ENCODE results near the gene AP5B1.

AP5B1 gene

DNA sequence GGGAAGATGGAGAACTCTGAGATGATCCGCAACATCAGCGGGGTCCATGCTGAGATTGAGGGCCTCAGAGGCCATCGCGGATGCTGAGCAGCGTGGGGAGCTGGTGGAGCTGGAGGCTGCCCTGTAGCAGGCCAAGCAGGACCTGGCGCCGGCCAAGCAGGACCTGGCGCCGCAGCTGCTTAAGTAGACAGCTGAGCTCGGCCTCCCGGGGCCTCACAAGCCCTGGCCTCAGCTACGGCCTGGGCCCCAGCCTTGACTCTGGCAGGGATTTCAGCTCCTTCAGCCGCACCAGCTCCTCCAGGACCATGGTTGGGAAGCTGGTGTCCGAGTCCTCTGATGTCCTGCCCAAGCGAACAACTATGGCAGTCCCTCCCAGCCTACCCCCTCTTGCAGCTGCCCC is 52.9 kb downstream of the AP5B1 start:
- H3K23ac ChIP-seq (ENCODE audit: low read depth, low read length, poor library complexity) = peak overlapping the region; percentile 39
- no CpG with 5 or more reads among the region's 15 CpGs for WGBS, 2 donors (ENCODE audit: extremely low coverage in 2 of 2, insufficient read length in 2 of 2, insufficient replicate concordance in 1 of 2)
- no peak overlapping the region for H2BK12ac ChIP-seq (ENCODE audit: low read length)
- H3K18ac ChIP-seq (ENCODE audit: low read length) = peak overlapping the region; percentile 11
- H4K8ac ChIP-seq (ENCODE audit: low read depth, low read length) = no peak overlapping the region
- H2BK120ac ChIP-seq (ENCODE audit: low read depth, low read length) = no peak overlapping the region
- H3K9me3 ChIP-seq (replicated peaks in 1 of 2; ENCODE audit: control insufficient read depth in 2 of 2, insufficient read depth in 1 of 2, low read depth in 1 of 2, low read length in 2 of 2) = peaks cover 0 to 5% of the 10 kb centered on the region in 2 donors
- no peak overlapping the region for H2BK15ac ChIP-seq (ENCODE audit: low read length)
- no peak overlapping the region for H2BK5ac ChIP-seq (ENCODE audit: low read length)
- no peak overlapping the region for H3K9ac ChIP-seq (ENCODE audit: low read depth, low read length, poor library complexity)
- H3K4ac ChIP-seq (ENCODE audit: low read length) = no peak overlapping the region
- peak overlapping the region; percentile 31 for H2AK5ac ChIP-seq (ENCODE audit: low read depth, low read length)
- peaks cover 0 to 10% (median 0%) of the 10 kb centered on the region in 3 experiments for H3K27me3 ChIP-seq (ENCODE audit: control insufficient read depth in 3 of 3, insufficient read depth in 3 of 3, low read depth in 1 of 3, low read length in 3 of 3)
- no peak overlapping the region for H3K14ac ChIP-seq (ENCODE audit: low read length)
- H3K4me3 ChIP-seq (ENCODE audit: low read length in 2 of 2) = no peak overlapping the region
- no peaks in the 10 kb centered on the region for H3K4me1 ChIP-seq (ENCODE audit: control insufficient read depth in 2 of 2, insufficient read depth in 1 of 2, low read depth in 1 of 2, low read length in 2 of 2)
- H3K36me3 ChIP-seq (replicated peaks in 1 of 2; ENCODE audit: control insufficient read depth in 2 of 2, insufficient read depth in 2 of 2, low read length in 2 of 2) = no peaks in the 10 kb centered on the region
- no peak for DNase-seq (ENCODE audit: low spot score)
- no peak overlapping the region for H3K4me2 ChIP-seq (ENCODE audit: insufficient read depth, low read length, poor library complexity, severe bottlenecking)
- no peak overlapping the region for H4K91ac ChIP-seq (ENCODE audit: low read depth, low read length, poor library complexity)
- H3K27ac ChIP-seq (replicated peaks; ENCODE audit: low read length) = no peak overlapping the region
- H2AFZ ChIP-seq (ENCODE audit: low read length) = peak overlapping the region; percentile 35
- H3K79me1 ChIP-seq (ENCODE audit: low read depth, low read length) = no peaks in the 10 kb centered on the region

DNA sequence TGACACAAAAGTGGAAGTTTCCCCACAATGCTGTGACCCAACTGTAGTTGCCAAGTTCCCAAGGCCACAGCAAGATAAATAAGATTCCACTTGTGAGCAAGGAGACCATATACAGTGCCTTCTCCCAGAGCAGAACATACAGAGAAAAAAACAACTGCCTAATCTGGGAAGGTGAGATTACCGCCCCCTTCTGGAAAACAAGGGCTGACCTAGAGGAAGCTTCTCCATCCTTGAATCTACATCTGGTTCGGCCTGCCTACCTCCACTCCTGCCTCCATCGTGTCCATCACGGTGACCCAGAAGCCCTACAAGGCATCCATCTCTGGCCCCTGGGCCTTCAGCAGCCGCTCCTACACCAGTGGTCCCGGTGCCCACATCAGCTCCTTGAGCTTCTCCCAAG is 54.1 kb downstream of the AP5B1 start:
- Histone ChIP-seq H3K27ac (replicated peaks; ENCODE audit: low read length) (no peak overlapping the region), H2BK15ac (ENCODE audit: low read length) (no peak overlapping the region), H2BK120ac (ENCODE audit: low read depth, low read length) (no peak overlapping the region), H3K4me1 (ENCODE audit: control insufficient read depth in 2 of 2, insufficient read depth in 1 of 2, low read depth in 1 of 2, low read length in 2 of 2) (no peaks in the 10 kb centered on the region), H4K91ac (ENCODE audit: low read depth, low read length, poor library complexity) (no peak overlapping the region), H2BK12ac (ENCODE audit: low read length) (no peak overlapping the region), H3K79me1 (ENCODE audit: low read depth, low read length) (no peaks in the 10 kb centered on the region), H3K4ac (ENCODE audit: low read length) (no peak overlapping the region), H3K4me2 (ENCODE audit: insufficient read depth, low read length, poor library complexity, severe bottlenecking) (no peak overlapping the region), H3K4me3 (ENCODE audit: low read length in 2 of 2) (no peak overlapping the region), H4K8ac (ENCODE audit: low read depth, low read length) (no peak overlapping the region), H3K23ac (ENCODE audit: low read depth, low read length, poor library complexity) (peak overlapping the region; percentile 39), H3K36me3 (replicated peaks in 1 of 2; ENCODE audit: control insufficient read depth in 2 of 2, insufficient read depth in 2 of 2, low read length in 2 of 2) (no peaks in the 10 kb centered on the region), H2AFZ (ENCODE audit: low read length) (no peak overlapping the region), H3K9me3 (replicated peaks in 1 of 2; ENCODE audit: control insufficient read depth in 2 of 2, insufficient read depth in 1 of 2, low read depth in 1 of 2, low read length in 2 of 2) (peaks cover 0 to 4% of the 10 kb centered on the region in 2 donors), H3K18ac (ENCODE audit: low read length) (no peak overlapping the region), H2BK5ac (ENCODE audit: low read length) (no peak overlapping the region), H2AK5ac (ENCODE audit: low read depth, low read length) (no peak overlapping the region), H3K14ac (ENCODE audit: low read length) (no peak overlapping the region), H3K27me3 (ENCODE audit: control insufficient read depth in 3 of 3, insufficient read depth in 3 of 3, low read depth in 1 of 3, low read length in 3 of 3) (peaks cover 0 to 10% (median 0%) of the 10 kb centered on the region in 3 experiments), H3K9ac (ENCODE audit: low read depth, low read length, poor library complexity) (no peak overlapping the region)
- no CpG with 5 or more reads among the region's 6 CpGs for WGBS, 2 donors (ENCODE audit: extremely low coverage in 2 of 2, insufficient read length in 2 of 2, insufficient replicate concordance in 1 of 2)
- DNase-seq (ENCODE audit: low spot score) = no peak
